ENCODE results near the gene MRLN. TPM values are rescaled to one million over a fixed set of nuclear protein-coding genes. Genes with fewer than 3 reads are reported as not detected.

MRLN gene
- total and polyA plus RNA-seq, 2 donors (not counting 1 experiment from before 2014, with no cell fraction given), result not detected

- no peak for DNase-seq (ENCODE audit: low read depth in 2 of 2)
- Histone ChIP-seq H2AFZ (ENCODE audit: low read length) (no peak overlapping the region), H3K4me1 (ENCODE audit: control insufficient read depth, extremely low read depth, insufficient read depth, low read length) (no peaks in the 10 kb centered on the region), H3K9ac (ENCODE audit: insufficient read depth, low read length) (no peak overlapping the region), H3K9me3 (ENCODE audit: control insufficient read depth, insufficient read depth, low read depth, low read length) (no peaks in the 10 kb centered on the region), H3K4me3 (replicated peaks in 1 of 4; ENCODE audit: control extremely low read depth in 1 of 4, insufficient read depth in 1 of 4, low read depth in 3 of 4, low read length in 4 of 4) (no peak overlapping the region), H3K4me2 (ENCODE audit: extremely low read depth, insufficient read depth, low read length) (no peak overlapping the region), H3K79me2 (ENCODE audit: control insufficient read depth, insufficient read depth, low read length) (no peaks in the 10 kb centered on the region), H3K27ac (ENCODE audit: insufficient read depth, low read length) (no peak overlapping the region), H3K27me3 (ENCODE audit: control insufficient read depth, insufficient read depth, low read length) (no peaks in the 10 kb centered on the region), H3K36me3 (ENCODE audit: control insufficient read depth, insufficient read depth, low read length) (no peaks in the 10 kb centered on the region), H4K20me1 (ENCODE audit: control insufficient read depth, extremely low read depth, insufficient read depth, low read length) (no peaks in the 10 kb centered on the region)
- TF ChIP-seq, protein P1, sequence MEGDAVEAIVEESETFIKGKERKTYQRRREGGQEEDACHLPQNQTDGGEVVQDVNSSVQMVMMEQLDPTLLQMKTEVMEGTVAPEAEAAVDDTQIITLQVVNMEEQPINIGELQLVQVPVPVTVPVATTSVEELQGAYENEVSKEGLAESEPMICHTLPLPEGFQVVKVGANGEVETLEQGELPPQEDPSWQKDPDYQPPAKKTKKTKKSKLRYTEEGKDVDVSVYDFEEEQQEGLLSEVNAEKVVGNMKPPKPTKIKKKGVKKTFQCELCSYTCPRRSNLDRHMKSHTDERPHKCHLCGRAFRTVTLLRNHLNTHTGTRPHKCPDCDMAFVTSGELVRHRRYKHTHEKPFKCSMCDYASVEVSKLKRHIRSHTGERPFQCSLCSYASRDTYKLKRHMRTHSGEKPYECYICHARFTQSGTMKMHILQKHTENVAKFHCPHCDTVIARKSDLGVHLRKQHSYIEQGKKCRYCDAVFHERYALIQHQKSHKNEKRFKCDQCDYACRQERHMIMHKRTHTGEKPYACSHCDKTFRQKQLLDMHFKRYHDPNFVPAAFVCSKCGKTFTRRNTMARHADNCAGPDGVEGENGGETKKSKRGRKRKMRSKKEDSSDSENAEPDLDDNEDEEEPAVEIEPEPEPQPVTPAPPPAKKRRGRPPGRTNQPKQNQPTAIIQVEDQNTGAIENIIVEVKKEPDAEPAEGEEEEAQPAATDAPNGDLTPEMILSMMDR (conservative IDR thresholded peaks at IDR 0.05 in 1 of 2, IDR thresholded peaks at IDR 0.05 in 1 of 2; ENCODE audit: low read depth in 1 of 2, low read length in 2 of 2), result no peak
- no peak for TF ChIP-seq EZH2 (IDR thresholded peaks at IDR 0.05; ENCODE audit: low read length, missing control alignments)
These were observed 17.4 kb upstream of the MRLN start for GRCh38 chr10:59770689-59771088.

GRCh38 chr10:59762505-59762904, 9.2 kb upstream of the MRLN start:
- no peaks in the 10 kb centered on the region for H4K20me1 ChIP-seq (ENCODE audit: control insufficient read depth, extremely low read depth, insufficient read depth, low read length)
- TF ChIP-seq EZH2 (IDR thresholded peaks at IDR 0.05; ENCODE audit: low read length, missing control alignments), result no peak
- TF ChIP-seq, protein P1 (conservative IDR thresholded peaks at IDR 0.05 in 1 of 2, IDR thresholded peaks at IDR 0.05 in 1 of 2; ENCODE audit: low read depth in 1 of 2, low read length in 2 of 2), result no peak
- H3K9ac ChIP-seq (ENCODE audit: insufficient read depth, low read length), result no peak overlapping the region
- H3K9me3 ChIP-seq (ENCODE audit: control insufficient read depth, insufficient read depth, low read depth, low read length), result no peaks in the 10 kb centered on the region
- no peaks in the 10 kb centered on the region for H3K27me3 ChIP-seq (ENCODE audit: control insufficient read depth, insufficient read depth, low read length)
- H3K4me2 ChIP-seq (ENCODE audit: extremely low read depth, insufficient read depth, low read length), result no peak overlapping the region
- H3K27ac ChIP-seq (ENCODE audit: insufficient read depth, low read length), result no peak overlapping the region
- H3K4me3 ChIP-seq (replicated peaks in 1 of 4; ENCODE audit: control extremely low read depth in 1 of 4, insufficient read depth in 1 of 4, low read depth in 3 of 4, low read length in 4 of 4), result no peak overlapping the region
- no peaks in the 10 kb centered on the region for H3K36me3 ChIP-seq (ENCODE audit: control insufficient read depth, insufficient read depth, low read length)
- H2AFZ ChIP-seq (ENCODE audit: low read length), result no peak overlapping the region
- no peak for DNase-seq (ENCODE audit: low read depth in 2 of 2)
- H3K79me2 ChIP-seq (ENCODE audit: control insufficient read depth, insufficient read depth, low read length), result no peaks in the 10 kb centered on the region
- no peaks in the 10 kb centered on the region for H3K4me1 ChIP-seq (ENCODE audit: control insufficient read depth, extremely low read depth, insufficient read depth, low read length)

- Histone ChIP-seq H3K9me3 (ENCODE audit: control insufficient read depth, insufficient read depth, low read depth, low read length) (no peaks in the 10 kb centered on the region), H3K4me1 (ENCODE audit: control insufficient read depth, extremely low read depth, insufficient read depth, low read length) (no peaks in the 10 kb centered on the region), H3K4me2 (ENCODE audit: extremely low read depth, insufficient read depth, low read length) (no peak overlapping the region), H3K79me2 (ENCODE audit: control insufficient read depth, insufficient read depth, low read length) (no peaks in the 10 kb centered on the region), H2AFZ (ENCODE audit: low read length) (no peak overlapping the region), H3K27me3 (ENCODE audit: control insufficient read depth, insufficient read depth, low read length) (no peaks in the 10 kb centered on the region), H3K4me3 (replicated peaks in 1 of 4; ENCODE audit: control extremely low read depth in 1 of 4, insufficient read depth in 1 of 4, low read depth in 3 of 4, low read length in 4 of 4) (no peak overlapping the region), H3K27ac (ENCODE audit: insufficient read depth, low read length) (no peak overlapping the region), H4K20me1 (ENCODE audit: control insufficient read depth, extremely low read depth, insufficient read depth, low read length) (no peaks in the 10 kb centered on the region), H3K36me3 (ENCODE audit: control insufficient read depth, insufficient read depth, low read length) (no peaks in the 10 kb centered on the region), H3K9ac (ENCODE audit: insufficient read depth, low read length) (no peak overlapping the region)
- no peak for TF ChIP-seq EZH2 (IDR thresholded peaks at IDR 0.05; ENCODE audit: low read length, missing control alignments)
- TF ChIP-seq, protein P1 (conservative IDR thresholded peaks at IDR 0.05 in 1 of 2, IDR thresholded peaks at IDR 0.05 in 1 of 2; ENCODE audit: low read depth in 1 of 2, low read length in 2 of 2), result no peak
- peak; percentile 10 to 98 for DNase-seq (ENCODE audit: low read depth in 2 of 2)
These were observed 4.7 kb upstream of the MRLN start for GRCh38 chr10:59757966-59758365.

Measured in fibroblast of lung (primary cell).